ENCODE data around the gene CSK. TPM values are rescaled to one million over a fixed set of nuclear protein-coding genes. Genes with fewer than 3 reads are reported as not detected.

The CSK gene
- total RNA-seq, 1 donor from 2014 or later, result 34.0 TPM

- TF ChIP-seq CTCF (IDR thresholded peaks at IDR 0.05; ENCODE audit: borderline replicate concordance), result no peak
- Histone ChIP-seq H3K4me1 (peaks cover 37% of the 10 kb centered on the region), H3K9me3 (replicated peaks) (no peaks in the 10 kb centered on the region), H3K27me3 (ENCODE audit: low read depth) (no peaks in the 10 kb centered on the region), H3K36me3 (peaks cover 45% of the 10 kb centered on the region), H3K4me3 (no peak overlapping the region), H3K27ac (replicated peaks) (no peak overlapping the region)
- no peak for DNase-seq
- intact Hi-C loops (cut with micrococcal nuclease), result no loop called here
These were observed 19.6 kb downstream of the CSK start for GRCh38 chr15:74801311-74801997.

GRCh38 chr15:74802290-74802689 is 20.4 kb downstream of the CSK start:
- intact Hi-C loops (cut with micrococcal nuclease), result no loop called here
- DNase-seq, result no peak
- H3K36me3 ChIP-seq, result peaks cover 45% of the 10 kb centered on the region
- peaks cover 35% of the 10 kb centered on the region for H3K4me1 ChIP-seq
- no peak for TF ChIP-seq CTCF (IDR thresholded peaks at IDR 0.05; ENCODE audit: borderline replicate concordance)
- no peaks in the 10 kb centered on the region for H3K9me3 ChIP-seq (replicated peaks)
- H3K4me3 ChIP-seq, result no peak overlapping the region
- no peak overlapping the region for H3K27ac ChIP-seq (replicated peaks)
- no peaks in the 10 kb centered on the region for H3K27me3 ChIP-seq (ENCODE audit: low read depth)

- Histone ChIP-seq H3K9me3 (replicated peaks) (no peaks in the 10 kb centered on the region), H3K27ac (replicated peaks) (no peak overlapping the region), H3K4me1 (peaks cover 34% of the 10 kb centered on the region), H3K4me3 (no peak overlapping the region), H3K27me3 (ENCODE audit: low read depth) (no peaks in the 10 kb centered on the region), H3K36me3 (peaks cover 45% of the 10 kb centered on the region)
- TF ChIP-seq CTCF (IDR thresholded peaks at IDR 0.05; ENCODE audit: borderline replicate concordance), result no peak
- DNase-seq, result no peak
- intact Hi-C loops (cut with micrococcal nuclease), result no loop called here
These were observed 21.1 kb downstream of the CSK start for GRCh38 chr15:74802862-74803447.

- no peak overlapping the region for H3K4me3 ChIP-seq
- intact Hi-C loops (cut with micrococcal nuclease), result no loop called here
- H3K9me3 ChIP-seq (replicated peaks), result no peaks in the 10 kb centered on the region
- peaks cover 20% of the 10 kb centered on the region for H3K4me1 ChIP-seq
- no peaks in the 10 kb centered on the region for H3K27me3 ChIP-seq (ENCODE audit: low read depth)
- no peak for TF ChIP-seq CTCF (IDR thresholded peaks at IDR 0.05; ENCODE audit: borderline replicate concordance)
- H3K27ac ChIP-seq (replicated peaks), result peak overlapping the region; percentile 12
- H3K36me3 ChIP-seq, result peaks cover 35% of the 10 kb centered on the region
- no peak for DNase-seq
These were observed 23.1 kb downstream of the CSK start for GRCh38 chr15:74804935-74805334.

GRCh38 chr15:74807282-74807681 is 25.4 kb downstream of the CSK start:
- intact Hi-C loops (cut with micrococcal nuclease), result no loop called here

More at GRCh38 chr15:74807282-74807681, 25.4 kb downstream of the CSK start:
- no peak for DNase-seq
- Histone ChIP-seq H3K27ac (replicated peaks) (no peak overlapping the region), H3K27me3 (ENCODE audit: low read depth) (no peaks in the 10 kb centered on the region), H3K9me3 (replicated peaks) (no peaks in the 10 kb centered on the region), H3K4me3 (no peak overlapping the region), H3K36me3 (peaks cover 16% of the 10 kb centered on the region), H3K4me1 (peaks cover 12% of the 10 kb centered on the region)
- TF ChIP-seq CTCF (IDR thresholded peaks at IDR 0.05; ENCODE audit: borderline replicate concordance), result no peak

Measured in left ventricle myocardium inferior (tissue), 1 donor.